CD14-positive monocyte (primary cell): ENCODE measurements around the gene MPRIP. TPM values are rescaled to one million over a fixed set of nuclear protein-coding genes. Genes with fewer than 3 reads are reported as not detected.

ENCODE experiments used
- DNase-seq, 3 donors: peaks; one replicate each; pipeline ENCODE4 v3.0.0-alpha.2; 2011 to 2022
- H2AFZ ChIP-seq: 2 replicates; pipeline ENCODE4 v1.6.0; 2012; ENCODE audit warnings: mild to moderate bottlenecking, low read depth, low read length, inconsistent platforms; ENCODE audit not compliant: insufficient read depth, poor library complexity, severe bottlenecking
- H3K27ac ChIP-seq, 2 donors: 1 replicate in 1 of 2; 2 replicates in 1 of 2; pipeline ENCODE4 v1.5.1; 2012 to 2013; ENCODE audit warnings: low read length in 2 of 2, control low read depth in 1 of 2, inconsistent platforms in 1 of 2, low read depth in 1 of 2, mild to moderate bottlenecking in 1 of 2
- H3K27me3 ChIP-seq, 2 donors: one replicate each; pipeline versions ENCODE4 v1.6.0 to v1.6.1; 2011 to 2013; ENCODE audit warnings: low read length in 2 of 2; ENCODE audit not compliant: control insufficient read depth in 2 of 2, insufficient read depth in 2 of 2
- H3K36me3 ChIP-seq, 2 donors: replicated peaks in 1 of 2; 1 replicate in 1 of 2; 2 replicates in 1 of 2; pipeline versions ENCODE4 v1.5.1 to v1.6.1; 2012 to 2013; ENCODE audit warnings: low read length in 2 of 2, control low read depth in 1 of 2, inconsistent platforms in 1 of 2, mild to moderate bottlenecking in 1 of 2; ENCODE audit not compliant: insufficient read depth in 2 of 2, control insufficient read depth in 1 of 2
- H3K4me1 ChIP-seq, 2 donors: 1 replicate in 1 of 2; 2 replicates in 1 of 2; pipeline versions ENCODE4 v1.5.1 to v1.6.1; 2012 to 2013; ENCODE audit warnings: low read length in 2 of 2, control low read depth in 1 of 2, inconsistent platforms in 1 of 2, mild to moderate bottlenecking in 1 of 2, moderate library complexity in 1 of 2; ENCODE audit not compliant: insufficient read depth in 2 of 2, control insufficient read depth in 1 of 2
- H3K4me2 ChIP-seq: replicated peaks from 2 replicates; pipeline ENCODE3; 2012; ENCODE audit warnings: low read length, moderate library complexity, mild to moderate bottlenecking; ENCODE audit not compliant: poor library complexity, severe bottlenecking; ENCODE audit errors: extremely low read depth
- H3K4me3 ChIP-seq, 3 experiments: fragments of 200-600 bp in 1 of 3; sonication (generic) in 1 of 3; replicated peaks in 1 of 3; 1 replicate in 2 of 3; 2 replicates in 1 of 3; pipeline ENCODE4 v1.5.1; 2011 to 2013; ENCODE audit warnings: low read length in 3 of 3, mild to moderate bottlenecking in 3 of 3, control low read depth in 2 of 3, low read depth in 2 of 3, inconsistent platforms in 1 of 3, moderate library complexity in 1 of 3
- H3K79me2 ChIP-seq: 2 replicates; pipeline ENCODE4 v1.6.0; 2012; ENCODE audit warnings: mild to moderate bottlenecking, control low read depth, inconsistent platforms, low read length, moderate library complexity; ENCODE audit not compliant: insufficient read depth
- H3K9ac ChIP-seq: 2 replicates; pipeline ENCODE4 v1.6.0; 2017; ENCODE audit warnings: low read length, mild to moderate bottlenecking; ENCODE audit not compliant: insufficient read depth, poor library complexity, severe bottlenecking
- H3K9me3 ChIP-seq, 2 donors: replicated peaks in 1 of 2; 1 replicate in 1 of 2; 2 replicates in 1 of 2; pipeline versions ENCODE4 v1.5.1 to v1.6.1; 2012 to 2013; ENCODE audit warnings: low read length in 2 of 2, control low read depth in 1 of 2; ENCODE audit not compliant: control insufficient read depth in 1 of 2, insufficient read depth in 1 of 2
- H4K20me1 ChIP-seq: 2 replicates; pipeline ENCODE4 v1.6.0; 2012; ENCODE audit warnings: mild to moderate bottlenecking, low read length, control low read depth, moderate library complexity; ENCODE audit not compliant: insufficient read depth
- H3K27ac Mint-ChIP-seq, 7 donors: one replicate each; pipeline ENCODE4 v1.8.0; 2020; ENCODE audit warnings: mild to moderate bottlenecking in 7 of 7, mixed read lengths in 7 of 7, moderate library complexity in 6 of 7, inconsistent platforms in 2 of 7
- H3K27me3 Mint-ChIP-seq, 3 donors: one replicate each; pipeline ENCODE4 v1.8.0; 2021 to 2022; ENCODE audit warnings: low read depth in 3 of 3, mild to moderate bottlenecking in 3 of 3, mixed read lengths in 3 of 3, moderate library complexity in 3 of 3, inconsistent platforms in 1 of 3
- H3K36me3 Mint-ChIP-seq, 2 donors: one replicate each; pipeline ENCODE4 v1.8.0; 2020; ENCODE audit warnings: mixed read lengths in 2 of 2, inconsistent platforms in 1 of 2, mild to moderate bottlenecking in 1 of 2
- H3K4me1 Mint-ChIP-seq: one replicate; pipeline ENCODE4 v1.8.0; 2020; ENCODE audit warnings: mild to moderate bottlenecking, mixed read lengths
- H3K4me3 Mint-ChIP-seq, 2 donors: one replicate each; pipeline ENCODE4 v1.8.0; 2020; ENCODE audit warnings: mild to moderate bottlenecking in 2 of 2, mixed read lengths in 2 of 2, moderate library complexity in 1 of 2
- H3K9me3 Mint-ChIP-seq, 7 donors: one replicate each; pipeline ENCODE4 v1.8.0; 2020 to 2022; ENCODE audit warnings: mixed read lengths in 7 of 7, mild to moderate bottlenecking in 6 of 7, moderate library complexity in 6 of 7, inconsistent platforms in 2 of 7
- CTCF ChIP-seq: fragments of 200-600 bp; IDR thresholded peaks from one replicate; pipeline ENCODE4 v1.8.0; 2022; ENCODE audit warnings: antibody characterized with exemption, mild to moderate bottlenecking
- WGBS: methylation state at CpG from one replicate; pipeline ENCODE4 v1.1.5; 2013; ENCODE audit warnings: missing lambda C conversion rate; ENCODE audit not compliant: insufficient coverage; 5-methylcytosine and 5-hydroxymethylcytosine counted together
- intact Hi-C, 2 donors: fragments of 100-400 bp; cut with micrococcal nuclease; formaldehyde crosslinking; loops; one replicate each; pipeline versions ENCODE4 v1.15.0 to v1.15.1; 2023
- polyA plus RNA-seq, 3 donors: library from polyadenylated mRNA; depleted of rRNA in 1 of 3; unstranded in 2 of 3; stranded (reverse) in 1 of 3; fragments of 300-500 nt in 2 of 3; fragments of >200 nt in 1 of 3; fragmentation: Illumina TruSeq in 2 of 3; gene quantifications; 1 replicate in 2 of 3; 2 replicates in 1 of 3; pipeline ENCODE4 v1.2.3, GENCODE V29; 2012 to 2021

Gene MPRIP
- polyA plus RNA-seq, 3 donors = 2.0 to 48.7 (median 2.5) TPM

GRCh38 chr17:17119533-17119932 is 77.3 kb downstream of the MPRIP start:
- DNase-seq = no peak
- H2AFZ ChIP-seq = no peak overlapping the region
- intact Hi-C loops = no loop called here
- no peaks in the 10 kb centered on the region for H3K36me3 ChIP-seq
- H3K9ac ChIP-seq = no peak overlapping the region
- no peaks in the 10 kb centered on the region for H3K9me3 ChIP-seq
- Mint-ChIP-seq H3K9me3 (no peaks in the 10 kb centered on the region), H3K4me1 (peaks cover 23% of the 10 kb centered on the region), H3K27ac (peak overlapping the region in 2 of 7 donors; percentile 23 to 25), H3K27me3 (no peaks in the 10 kb centered on the region), H3K4me3 (no peak overlapping the region), H3K36me3 (peaks cover 0 to 4% of the 10 kb centered on the region in 2 donors)
- WGBS = no CpG with 5 or more reads among the region's 5 CpGs
- H3K4me2 ChIP-seq = no peak overlapping the region
- TF ChIP-seq CTCF = no peak
- no peaks in the 10 kb centered on the region for H3K27me3 ChIP-seq
- peaks cover 0 to 12% of the 10 kb centered on the region in 2 donors for H3K4me1 ChIP-seq
- peaks cover 27% of the 10 kb centered on the region for H3K79me2 ChIP-seq
- peaks cover 81% of the 10 kb centered on the region for H4K20me1 ChIP-seq
- H3K27ac ChIP-seq = no peak overlapping the region
- H3K4me3 ChIP-seq = no peak overlapping the region

- H3K4me1 Mint-ChIP-seq = peaks cover 29% of the 10 kb centered on the region
These were observed 78.0 kb downstream of the MPRIP start for GRCh38 chr17:17120294-17120693.

More at GRCh38 chr17:17120294-17120693, 78.0 kb downstream of the MPRIP start:
- H3K9me3 ChIP-seq = no peaks in the 10 kb centered on the region
- DNase-seq = no peak
- peak overlapping the region in 2 of 7 donors; percentile 18 to 64 for H3K27ac Mint-ChIP-seq
- peaks cover 24% of the 10 kb centered on the region for H3K79me2 ChIP-seq
- TF ChIP-seq CTCF = no peak
- H3K9me3 Mint-ChIP-seq = no peaks in the 10 kb centered on the region
- peaks cover 0 to 4% of the 10 kb centered on the region in 2 donors for H3K36me3 Mint-ChIP-seq
- no peak overlapping the region for H3K4me2 ChIP-seq
- H3K27me3 ChIP-seq = no peaks in the 10 kb centered on the region
- H3K36me3 ChIP-seq = no peaks in the 10 kb centered on the region
- H3K4me3 Mint-ChIP-seq = no peak overlapping the region
- WGBS = 87% methylated on average over 4 of the region's 4 CpGs
- H3K4me1 ChIP-seq = peaks cover 0 to 12% of the 10 kb centered on the region in 2 donors
- H3K27me3 Mint-ChIP-seq = no peaks in the 10 kb centered on the region
- H4K20me1 ChIP-seq = peaks cover 81% of the 10 kb centered on the region
- H3K4me3 ChIP-seq = no peak overlapping the region
- H3K9ac ChIP-seq = no peak overlapping the region
- intact Hi-C loops = no loop called here
- H3K27ac ChIP-seq = no peak overlapping the region
- H2AFZ ChIP-seq = no peak overlapping the region
